Measurements from ENCODE around the gene DLG2. TPM values are rescaled to one million over a fixed set of nuclear protein-coding genes. Genes with fewer than 3 reads are reported as not detected.

The DLG2 gene
- total RNA-seq, 2 experiments from 2014 or later: 6.9 to 8.2 TPM

DNA sequence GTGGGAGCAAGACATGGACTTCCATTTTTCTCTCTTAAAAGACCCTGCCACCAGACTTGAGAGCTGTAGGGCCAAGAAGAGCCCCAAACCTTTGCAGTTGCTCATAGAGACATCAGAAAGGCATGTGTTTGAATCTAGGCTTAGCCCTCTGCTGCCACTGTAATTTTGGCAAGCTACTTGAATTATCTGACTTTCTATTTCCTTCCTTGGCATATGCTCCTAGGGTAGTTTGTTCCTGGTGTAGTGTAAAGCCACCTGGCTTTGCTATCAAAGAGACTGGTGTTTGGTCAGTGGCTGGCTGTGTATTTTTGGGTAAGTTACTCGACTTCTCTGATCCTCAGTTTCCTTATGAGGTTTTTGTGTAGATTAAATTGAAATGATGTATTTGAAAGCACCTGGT, 2088.9 kb downstream of the DLG2 start:
- Histone ChIP-seq H3K9me3 (ENCODE audit: low read length) (no peaks in the 10 kb centered on the region), H3K36me3 (ENCODE audit: insufficient read depth, low read length) (no peaks in the 10 kb centered on the region), H3K79me2 (ENCODE audit: insufficient read depth, low read depth, low read length) (no peaks in the 10 kb centered on the region), H3K9me2 (ENCODE audit: insufficient read depth, low read length) (no peaks in the 10 kb centered on the region), H3K4me3 (ENCODE audit: low read depth, low read length, poor library complexity, severe bottlenecking) (no peak overlapping the region), H3K27ac (ENCODE audit: low read depth, low read length, poor library complexity, severe bottlenecking) (no peak overlapping the region), H4K20me1 (ENCODE audit: insufficient read depth, low read length) (no peaks in the 10 kb centered on the region), H2AFZ (ENCODE audit: low read length) (no peak overlapping the region), H3K4me2 (ENCODE audit: low read length) (no peak overlapping the region), H3K4me1 (ENCODE audit: insufficient read depth, low read length, poor library complexity, severe bottlenecking) (no peaks in the 10 kb centered on the region)
- POLR2A ChIA-PET: no interaction called here
- no peak for TF ChIP-seq CTCF (conservative IDR thresholded peaks at IDR 0.05; ENCODE audit: low read length)
- TF ChIP-seq EZH2phosphoT487 (IDR thresholded peaks at IDR 0.05; ENCODE audit: borderline replicate concordance, low read depth, low read length): no peak
- CTCF ChIA-PET (ENCODE audit: unreplicated experiment): no interaction called here
- no TSS peak for BruUV-seq (replicated peaks)
- intact Hi-C loops (cut with micrococcal nuclease; ENCODE audit: unreplicated experiment): no loop called here
- no peak for DNase-seq (ENCODE audit: low spot score)

DNA sequence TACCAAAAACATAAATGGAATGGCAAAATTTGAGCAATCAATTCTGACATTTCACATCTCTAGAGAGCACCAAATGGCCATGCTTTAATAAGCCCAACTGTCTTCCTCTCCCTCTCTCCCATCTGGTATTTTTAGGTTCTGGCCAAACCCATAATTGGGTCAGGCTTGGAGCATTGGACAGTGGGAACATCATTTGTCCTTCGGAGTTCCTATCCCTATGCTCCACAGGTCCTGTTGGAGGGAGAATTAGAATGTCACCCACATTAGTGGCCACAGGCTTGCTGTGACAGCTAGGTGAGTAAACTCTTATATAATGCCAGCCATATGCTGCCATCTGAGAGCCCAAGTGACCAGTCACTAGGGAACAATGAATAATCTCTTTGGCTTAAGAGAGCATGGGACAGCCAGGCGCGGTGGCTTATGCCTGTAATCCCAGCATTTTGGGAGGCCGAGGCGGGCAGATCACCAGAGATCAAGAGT, 2090.0 kb downstream of the DLG2 start:
- DNase-seq (ENCODE audit: low spot score): no peak
- TF ChIP-seq EZH2phosphoT487 (IDR thresholded peaks at IDR 0.05; ENCODE audit: borderline replicate concordance, low read depth, low read length): no peak
- TF ChIP-seq CTCF (conservative IDR thresholded peaks at IDR 0.05; ENCODE audit: low read length): no peak

DNA sequence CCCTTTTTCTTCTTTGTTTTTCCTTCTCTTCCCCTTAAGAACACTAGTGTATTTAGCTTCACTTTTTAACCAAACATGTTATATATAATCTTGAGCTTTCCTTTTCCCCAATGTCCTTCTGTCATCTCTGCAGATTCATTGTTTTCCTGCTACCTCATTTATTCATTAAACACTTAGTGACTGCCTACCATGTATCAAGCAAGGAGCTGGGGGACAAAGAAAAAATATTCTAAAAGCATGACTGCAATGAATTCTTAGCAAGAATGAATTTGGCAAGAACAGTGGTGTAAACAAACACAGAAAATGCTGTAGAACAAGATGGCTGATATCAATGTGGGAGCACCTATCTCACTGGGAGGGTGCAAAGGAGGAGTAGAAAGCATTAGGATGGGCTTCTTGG, 2094.0 kb downstream of the DLG2 start:
- Histone ChIP-seq H3K4me2 (ENCODE audit: low read length) (no peak overlapping the region), H3K79me2 (ENCODE audit: insufficient read depth, low read depth, low read length) (no peaks in the 10 kb centered on the region), H3K36me3 (ENCODE audit: insufficient read depth, low read length) (no peaks in the 10 kb centered on the region), H4K20me1 (ENCODE audit: insufficient read depth, low read length) (no peaks in the 10 kb centered on the region), H3K4me1 (ENCODE audit: insufficient read depth, low read length, poor library complexity, severe bottlenecking) (no peaks in the 10 kb centered on the region), H3K9me2 (ENCODE audit: insufficient read depth, low read length) (0 out of 2 replicates have a peak, but pooled peaks cover 5% of the 10 kb centered on the region), H3K4me3 (ENCODE audit: low read depth, low read length, poor library complexity, severe bottlenecking) (no peak overlapping the region), H3K9me3 (ENCODE audit: low read length) (no peaks in the 10 kb centered on the region), H2AFZ (ENCODE audit: low read length) (no peak overlapping the region), H3K27ac (ENCODE audit: low read depth, low read length, poor library complexity, severe bottlenecking) (no peak overlapping the region)
- POLR2A ChIA-PET: interaction anchor here (1.3 kb wide), 1 partner anchor 9 kb away, joined by 4 read pairs; no protein-coding TSS in a partner anchor
- BruUV-seq (replicated peaks): no TSS peak
- no peak for DNase-seq (ENCODE audit: low spot score)
- CTCF ChIA-PET (ENCODE audit: unreplicated experiment): no interaction called here
- intact Hi-C loops (cut with micrococcal nuclease; ENCODE audit: unreplicated experiment): no loop called here
- TF ChIP-seq CTCF (conservative IDR thresholded peaks at IDR 0.05; ENCODE audit: low read length) (no peak), EZH2phosphoT487 (IDR thresholded peaks at IDR 0.05; ENCODE audit: borderline replicate concordance, low read depth, low read length) (no peak)

More for the DNA sequence above, 2090.0 kb downstream of the DLG2 start:
- ChIA-PET POLR2A (no interaction called here), CTCF (ENCODE audit: unreplicated experiment) (no interaction called here)
- H4K20me1 ChIP-seq (ENCODE audit: insufficient read depth, low read length): no peaks in the 10 kb centered on the region
- H3K4me2 ChIP-seq (ENCODE audit: low read length): no peak overlapping the region
- H3K4me1 ChIP-seq (ENCODE audit: insufficient read depth, low read length, poor library complexity, severe bottlenecking): no peaks in the 10 kb centered on the region
- no peaks in the 10 kb centered on the region for H3K79me2 ChIP-seq (ENCODE audit: insufficient read depth, low read depth, low read length)
- no peaks in the 10 kb centered on the region for H3K36me3 ChIP-seq (ENCODE audit: insufficient read depth, low read length)
- H3K9me3 ChIP-seq (ENCODE audit: low read length): no peaks in the 10 kb centered on the region
- H3K27ac ChIP-seq (ENCODE audit: low read depth, low read length, poor library complexity, severe bottlenecking): no peak overlapping the region
- intact Hi-C loops (cut with micrococcal nuclease; ENCODE audit: unreplicated experiment): no loop called here
- H3K4me3 ChIP-seq (ENCODE audit: low read depth, low read length, poor library complexity, severe bottlenecking): no peak overlapping the region
- H3K9me2 ChIP-seq (ENCODE audit: insufficient read depth, low read length): no peaks in the 10 kb centered on the region
- BruUV-seq (replicated peaks): no TSS peak
- H2AFZ ChIP-seq (ENCODE audit: low read length): no peak overlapping the region
